ENCODE results near the gene GPM6B.

Gene GPM6B

GRCh38 chrX:13760426-13760825 lies 56.5 kb downstream of the GPM6B start:
- TF ChIP-seq CTCF (IDR thresholded peaks at IDR 0.05; ENCODE audit: poor library complexity, severe bottlenecking), result no peak
- H3K27ac ChIP-seq (ENCODE audit: poor library complexity, severe bottlenecking), result no peak overlapping the region
- no peak overlapping the region for H3K4me3 ChIP-seq (ENCODE audit: severe bottlenecking)
- peaks cover 35% of the 10 kb centered on the region for H3K36me3 ChIP-seq (ENCODE audit: low read depth)
- DNase-seq (ENCODE audit: low spot score) (no peak), ATAC-seq (ENCODE audit: low read depth) (no peak)
- no peaks in the 10 kb centered on the region for H3K4me1 ChIP-seq (ENCODE audit: insufficient read depth, poor library complexity, severe bottlenecking)
- no peaks in the 10 kb centered on the region for H3K9me3 ChIP-seq (ENCODE audit: severe bottlenecking)
- H3K27me3 ChIP-seq (ENCODE audit: insufficient read depth, poor library complexity, severe bottlenecking), result no peaks in the 10 kb centered on the region

GRCh38 chrX:13759152-13759718 lies 57.7 kb downstream of the GPM6B start:
- peaks cover 35% of the 10 kb centered on the region for H3K36me3 ChIP-seq (ENCODE audit: low read depth)

DNA sequence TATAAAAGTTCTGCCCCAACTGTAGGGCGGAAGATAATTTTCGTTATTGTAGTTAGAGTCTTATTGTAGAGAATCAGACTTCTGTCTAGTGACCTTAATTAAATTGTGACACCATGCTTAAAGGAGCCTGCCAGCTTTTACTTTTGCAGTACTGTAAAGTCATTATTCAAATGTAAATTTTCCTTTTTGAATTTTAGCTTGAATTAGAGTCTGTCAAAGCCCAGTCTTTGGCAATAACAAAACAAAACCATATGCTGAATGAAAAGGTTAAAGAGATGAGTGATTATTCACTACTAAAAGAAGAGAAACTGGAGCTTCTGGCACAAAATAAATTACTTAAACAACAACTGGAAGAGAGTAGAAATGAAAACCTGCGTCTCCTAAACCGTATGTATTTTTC lies 60.5 kb downstream of the GPM6B start:
- no peak for ATAC-seq (ENCODE audit: low read depth)
- no peak overlapping the region for H3K27ac ChIP-seq (ENCODE audit: poor library complexity, severe bottlenecking)
- no peak for TF ChIP-seq CTCF (IDR thresholded peaks at IDR 0.05; ENCODE audit: poor library complexity, severe bottlenecking)
- H3K4me1 ChIP-seq (ENCODE audit: insufficient read depth, poor library complexity, severe bottlenecking), result no peaks in the 10 kb centered on the region
- no peak overlapping the region for H3K4me3 ChIP-seq (ENCODE audit: severe bottlenecking)
- no peaks in the 10 kb centered on the region for H3K9me3 ChIP-seq (ENCODE audit: severe bottlenecking)
- H3K36me3 ChIP-seq (ENCODE audit: low read depth), result peaks cover 24% of the 10 kb centered on the region
- DNase-seq (ENCODE audit: low spot score), result no peak
- H3K27me3 ChIP-seq (ENCODE audit: insufficient read depth, poor library complexity, severe bottlenecking), result no peaks in the 10 kb centered on the region

More at GRCh38 chrX:13759152-13759718, 57.7 kb downstream of the GPM6B start:
- DNase-seq (ENCODE audit: low spot score) (no peak), ATAC-seq (ENCODE audit: low read depth) (no peak)
- no peaks in the 10 kb centered on the region for H3K4me1 ChIP-seq (ENCODE audit: insufficient read depth, poor library complexity, severe bottlenecking)
- H3K27ac ChIP-seq (ENCODE audit: poor library complexity, severe bottlenecking), result no peak overlapping the region
- no peak overlapping the region for H3K4me3 ChIP-seq (ENCODE audit: severe bottlenecking)
- H3K9me3 ChIP-seq (ENCODE audit: severe bottlenecking), result no peaks in the 10 kb centered on the region
- H3K27me3 ChIP-seq (ENCODE audit: insufficient read depth, poor library complexity, severe bottlenecking), result no peaks in the 10 kb centered on the region
- no peak for TF ChIP-seq CTCF (IDR thresholded peaks at IDR 0.05; ENCODE audit: poor library complexity, severe bottlenecking)

GRCh38 chrX:13755254-13755653 lies 61.6 kb downstream of the GPM6B start:
- DNase-seq (ENCODE audit: low spot score), result no peak

More at GRCh38 chrX:13755254-13755653, 61.6 kb downstream of the GPM6B start:
- Histone ChIP-seq H3K4me3 (ENCODE audit: severe bottlenecking) (no peak overlapping the region), H3K27ac (ENCODE audit: poor library complexity, severe bottlenecking) (no peak overlapping the region), H3K36me3 (ENCODE audit: low read depth) (peaks cover 34% of the 10 kb centered on the region), H3K9me3 (ENCODE audit: severe bottlenecking) (no peaks in the 10 kb centered on the region), H3K27me3 (ENCODE audit: insufficient read depth, poor library complexity, severe bottlenecking) (no peaks in the 10 kb centered on the region), H3K4me1 (ENCODE audit: insufficient read depth, poor library complexity, severe bottlenecking) (no peaks in the 10 kb centered on the region)
- no peak for TF ChIP-seq CTCF (IDR thresholded peaks at IDR 0.05; ENCODE audit: poor library complexity, severe bottlenecking)
- ATAC-seq (ENCODE audit: low read depth), result no peak

Measured in RWPE2 (cell line).